GM19238 (cell line): Measurements from ENCODE around the gene BRK1.
A peak's percentile ranks its signal among the peaks of the same experiment; 100 is the strongest.
"Not testable (repeated sequence)": the region's sequence is repeated elsewhere in the genome, so short reads cannot be mapped to it uniquely, and the experiment has no call there.

ENCODE experiments used
- DNase-seq: peaks from one replicate; pipeline ENCODE4 v3.0.0; 2011; ENCODE audit warnings: low spot score; ENCODE audit not compliant: insufficient read length

BRK1 gene

GRCh38 chr3:10142707-10143560 lies 27.5 kb downstream of the BRK1 start:
- DNase-seq, result no peak

GRCh38 chr3:10145685-10146084 lies 30.2 kb downstream of the BRK1 start:
- no peak for DNase-seq

GRCh38 chr3:10149226-10149625 lies 33.8 kb downstream of the BRK1 start:
- DNase-seq, result no peak

GRCh38 chr3:10150987-10151386 lies 35.5 kb downstream of the BRK1 start:
- no peak for DNase-seq

GRCh38 chr3:10154335-10155122 lies 39.1 kb downstream of the BRK1 start:
- no peak for DNase-seq

- DNase-seq, result no peak
Measured at GRCh38 chr3:10155123-10155472, 39.6 kb downstream of the BRK1 start.

- DNase-seq, result no peak
Measured at GRCh38 chr3:10155658-10156057, 40.2 kb downstream of the BRK1 start.

- DNase-seq, result no peak
Measured at GRCh38 chr3:10157031-10157430, 41.6 kb downstream of the BRK1 start.

GRCh38 chr3:10158555-10158954 lies 43.1 kb downstream of the BRK1 start:
- DNase-seq, result not testable (repeated sequence)

- no peak for DNase-seq
Measured at GRCh38 chr3:10160346-10160745, 44.9 kb downstream of the BRK1 start.

GRCh38 chr3:10160925-10161324 lies 45.5 kb downstream of the BRK1 start:
- no peak for DNase-seq

GRCh38 chr3:10162185-10162584 lies 46.7 kb downstream of the BRK1 start:
- DNase-seq, result no peak

GRCh38 chr3:10164201-10164545 lies 48.7 kb downstream of the BRK1 start:
- not testable (repeated sequence) for DNase-seq

- peak; percentile 73 for DNase-seq
Measured at GRCh38 chr3:10164546-10165393, 49.3 kb downstream of the BRK1 start, which contains the start of gene IRAK2. Gene IRAK2 (plus strand): TSS chr3:10164919. CDS start chr3:10164955, 36 bp downstream.

- no peak for DNase-seq
Measured at GRCh38 chr3:10166213-10166604, 50.7 kb downstream of the BRK1 start.

- no peak for DNase-seq
Measured at GRCh38 chr3:10169000-10169496, 53.6 kb downstream of the BRK1 start.

GRCh38 chr3:10170915-10171478 lies 55.5 kb downstream of the BRK1 start:
- DNase-seq, result no peak

- DNase-seq, result no peak
Measured at GRCh38 chr3:10173095-10173925, 57.8 kb downstream of the BRK1 start.

- DNase-seq, result no peak
Measured at GRCh38 chr3:10173926-10174435, 58.5 kb downstream of the BRK1 start.

GRCh38 chr3:10175334-10175733 lies 59.9 kb downstream of the BRK1 start:
- not testable (repeated sequence) for DNase-seq
